HG03045 (cell line): ENCODE results near the gene UGT1A5.
"Not testable (repeated sequence)": the region's sequence is repeated elsewhere in the genome, so short reads cannot be mapped to it uniquely, and the experiment has no call there.

ENCODE experiments used
- ATAC-seq: cut with Tn5 transposase; IDR thresholded peaks from one replicate; pipeline ENCODE4 v1.9.1; 2021; ENCODE audit warnings: mild to moderate bottlenecking, moderate library complexity; ENCODE audit not compliant: unreplicated experiment

The UGT1A5 gene

GRCh38 chr2:233745073-233745755 lies 32.5 kb downstream of the UGT1A5 start:
- no peak for ATAC-seq

DNA sequence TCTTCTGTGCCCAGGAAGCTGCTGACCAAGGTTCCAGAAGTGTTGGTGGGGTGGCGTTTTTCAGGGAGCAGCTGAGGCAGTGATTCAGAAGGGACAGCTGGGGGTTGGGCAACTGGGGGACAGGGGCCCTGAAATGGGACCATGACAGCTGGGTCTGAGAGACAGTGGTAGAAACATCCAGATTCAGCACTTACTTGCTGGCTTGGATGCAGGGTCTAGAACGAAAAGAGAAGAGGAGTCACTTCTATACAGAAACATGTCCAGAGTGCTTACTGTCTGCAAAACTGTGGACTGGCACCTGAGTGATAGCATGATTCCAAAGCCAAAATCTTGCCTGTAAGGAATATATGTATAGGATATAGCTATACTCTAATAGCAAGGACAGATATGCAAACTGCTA lies 33.1 kb downstream of the UGT1A5 start:
- not testable (repeated sequence) for ATAC-seq

GRCh38 chr2:233746475-233747282 lies 34.0 kb downstream of the UGT1A5 start:
- ATAC-seq = no peak

DNA sequence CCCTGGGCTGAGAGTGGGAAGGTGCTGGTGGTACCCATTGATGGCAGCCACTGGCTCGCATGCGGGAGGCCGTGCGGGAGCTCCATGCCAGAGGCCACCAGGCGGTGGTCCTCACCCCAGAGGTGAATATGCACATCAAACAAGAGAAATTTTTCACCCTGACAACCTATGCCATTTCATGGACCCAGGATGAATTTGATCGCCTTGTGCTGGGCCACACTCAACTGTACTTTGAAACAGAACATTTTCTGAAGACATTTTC lies 34.5 kb downstream of the UGT1A5 start:
- no peak for ATAC-seq

- not testable (repeated sequence) for ATAC-seq
Observed at GRCh38 chr2:233750689-233751088, 38.0 kb downstream of the UGT1A5 start.

GRCh38 chr2:233751212-233752009 lies 38.7 kb downstream of the UGT1A5 start:
- not testable (repeated sequence) for ATAC-seq

GRCh38 chr2:233754872-233755611 lies 42.3 kb downstream of the UGT1A5 start:
- no peak for ATAC-seq

DNA sequence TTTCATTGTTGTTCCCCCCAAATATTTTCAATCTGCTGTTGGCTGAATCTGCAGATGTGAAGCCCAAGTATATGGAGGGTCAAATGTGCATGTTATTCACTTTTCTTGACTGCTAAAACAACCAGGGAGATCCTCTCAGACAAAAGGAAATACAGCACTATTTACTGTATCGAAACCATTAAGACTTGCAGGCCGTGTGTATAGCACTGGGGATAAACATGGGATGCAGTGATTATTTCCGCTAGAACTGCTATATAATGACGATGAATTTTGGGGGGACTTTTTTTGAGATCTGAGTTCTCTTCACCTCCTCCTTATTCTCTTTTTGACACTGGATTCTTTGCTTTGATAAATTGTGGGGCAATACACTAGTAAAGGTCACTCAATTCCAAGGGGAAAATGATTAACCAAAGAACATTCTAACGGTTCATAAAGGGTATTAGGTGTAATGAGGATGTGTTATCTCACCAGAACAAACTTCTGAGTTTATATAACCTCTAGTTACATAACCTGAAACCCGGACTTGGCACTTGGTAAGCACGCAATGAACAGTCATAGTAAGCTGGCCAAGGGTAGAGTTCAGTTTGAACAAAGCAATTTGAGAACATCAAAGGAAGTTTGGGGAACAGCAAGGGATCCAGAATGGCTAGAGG lies 43.8 kb downstream of the UGT1A5 start:
- no peak for ATAC-seq

DNA sequence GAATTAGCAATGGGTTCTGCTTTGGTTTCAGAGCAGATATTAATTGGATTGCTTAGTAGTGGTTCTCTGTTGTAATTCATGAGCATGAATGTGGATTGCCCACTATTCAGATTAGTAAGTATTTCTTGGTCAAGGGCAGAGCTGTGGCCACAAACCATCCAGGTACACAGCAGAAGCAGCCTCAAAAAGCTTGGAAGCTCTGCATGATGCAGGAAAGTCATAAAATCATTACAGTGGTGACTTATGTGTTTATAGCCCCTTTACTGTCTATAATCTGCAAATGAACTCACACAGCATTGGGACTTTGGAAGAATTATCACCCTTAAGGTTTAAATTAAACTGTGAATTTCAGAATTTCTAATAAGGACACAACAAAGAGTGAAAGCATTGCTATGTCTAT lies 45.4 kb downstream of the UGT1A5 start:
- no peak for ATAC-seq

DNA sequence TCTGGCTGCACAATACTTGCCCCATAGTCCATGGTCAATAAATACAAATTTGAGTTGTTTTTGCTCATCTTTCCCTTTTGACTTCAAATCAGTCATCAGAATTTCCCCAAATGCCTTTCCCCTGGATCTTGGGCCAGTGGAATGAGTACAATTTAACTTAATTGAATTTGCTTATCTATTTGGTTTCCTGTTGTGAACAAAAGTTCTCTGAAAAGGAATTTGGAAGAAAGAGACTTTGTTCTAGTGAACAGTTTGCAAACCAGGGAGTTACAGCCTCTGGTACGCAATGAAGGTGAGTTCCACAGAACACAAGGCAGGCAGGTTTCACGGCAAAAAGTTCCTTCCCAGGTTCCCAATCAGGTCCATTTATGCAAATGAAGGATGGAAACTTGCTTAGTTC lies 46.1 kb downstream of the UGT1A5 start:
- no peak for ATAC-seq

DNA sequence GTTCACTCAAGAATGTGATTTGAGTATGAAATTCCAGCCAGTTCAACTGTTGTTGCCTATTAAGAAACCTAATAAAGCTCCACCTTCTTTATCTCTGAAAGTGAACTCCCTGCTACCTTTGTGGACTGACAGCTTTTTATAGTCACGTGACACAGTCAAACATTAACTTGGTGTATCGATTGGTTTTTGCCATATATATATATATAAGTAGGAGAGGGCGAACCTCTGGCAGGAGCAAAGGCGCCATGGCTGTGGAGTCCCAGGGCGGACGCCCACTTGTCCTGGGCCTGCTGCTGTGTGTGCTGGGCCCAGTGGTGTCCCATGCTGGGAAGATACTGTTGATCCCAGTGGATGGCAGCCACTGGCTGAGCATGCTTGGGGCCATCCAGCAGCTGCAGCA lies 47.3 kb downstream of the UGT1A5 start, which contains the start of gene UGT1A1:
TSS of gene UGT1A1 (plus strand) at position 228 of the 400 bp plus-strand sequence. CDS start at position 246, 18 bp downstream.
- no peak for ATAC-seq

DNA sequence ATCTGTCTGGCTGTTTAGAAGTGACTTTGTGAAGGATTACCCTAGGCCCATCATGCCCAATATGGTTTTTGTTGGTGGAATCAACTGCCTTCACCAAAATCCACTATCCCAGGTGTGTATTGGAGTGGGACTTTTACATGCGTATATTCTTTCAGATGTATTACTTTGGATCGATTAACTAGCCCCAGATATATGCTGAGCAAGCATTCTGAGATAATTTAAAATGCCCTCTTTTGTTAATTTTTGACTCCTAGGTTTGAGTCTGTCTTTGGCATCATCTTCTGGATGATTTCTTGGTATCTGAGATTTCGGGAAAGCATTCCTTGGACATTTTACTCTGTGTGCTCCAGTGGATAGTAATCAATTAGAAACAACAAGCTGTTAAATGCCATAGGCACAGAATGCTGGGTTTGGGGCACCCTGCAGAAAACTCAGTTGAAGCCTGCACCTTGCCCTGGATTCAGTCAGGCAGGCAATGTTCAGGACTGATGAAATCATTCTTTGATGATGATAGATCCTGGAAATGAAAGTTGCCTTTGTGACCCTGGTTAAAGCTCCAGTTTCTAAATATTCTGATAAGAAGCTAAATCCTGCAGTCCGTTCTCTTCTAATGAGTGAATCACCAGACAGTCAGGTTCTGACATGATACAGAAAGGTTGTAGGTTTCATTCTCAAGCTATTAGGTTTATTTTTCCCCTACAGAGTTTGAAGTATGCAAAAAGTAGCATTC lies 48.5 kb downstream of the UGT1A5 start:
- ATAC-seq = no peak

- no peak for ATAC-seq
Observed at GRCh38 chr2:233764264-233764663, 51.6 kb downstream of the UGT1A5 start.

DNA sequence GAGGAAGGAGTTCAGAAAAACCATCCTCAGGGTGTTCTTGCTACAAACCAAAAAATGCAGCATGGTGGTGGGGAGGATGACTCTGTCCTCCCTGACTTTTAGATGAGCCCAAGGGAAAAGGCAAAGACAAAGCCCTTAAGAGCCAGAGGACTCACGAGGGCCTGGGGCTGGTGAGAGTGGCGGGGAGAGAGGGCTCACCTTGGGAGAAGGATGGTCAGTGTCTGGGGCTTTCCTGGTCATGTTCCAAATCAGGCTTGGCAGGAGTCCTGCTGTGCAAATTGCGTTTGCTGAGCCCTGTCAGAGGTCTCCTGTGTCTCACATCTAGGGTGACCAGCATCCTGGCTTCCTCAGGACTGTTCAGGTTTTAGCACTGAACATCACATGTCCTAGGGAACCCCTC lies 52.1 kb downstream of the UGT1A5 start:
- no peak for ATAC-seq

DNA sequence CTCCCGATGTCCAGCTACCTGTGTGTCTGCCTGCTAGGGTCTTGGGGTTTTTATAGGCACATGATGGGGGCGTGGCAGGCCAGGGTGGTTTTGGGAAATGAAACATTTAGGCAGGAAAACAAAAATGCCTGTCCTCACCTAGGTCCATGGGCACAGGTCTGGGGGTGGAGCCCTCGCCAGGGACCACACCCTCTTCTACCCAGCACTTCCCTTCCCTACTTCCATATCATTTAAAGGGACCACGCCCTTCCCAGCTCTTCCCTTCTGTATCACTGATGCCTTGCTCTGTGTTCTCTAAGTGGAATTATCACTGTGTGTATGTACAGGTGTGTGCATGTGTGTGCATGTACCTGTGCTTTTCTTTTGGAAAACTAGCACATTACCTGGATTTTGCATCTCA lies 53.7 kb downstream of the UGT1A5 start:
- no peak for ATAC-seq

DNA sequence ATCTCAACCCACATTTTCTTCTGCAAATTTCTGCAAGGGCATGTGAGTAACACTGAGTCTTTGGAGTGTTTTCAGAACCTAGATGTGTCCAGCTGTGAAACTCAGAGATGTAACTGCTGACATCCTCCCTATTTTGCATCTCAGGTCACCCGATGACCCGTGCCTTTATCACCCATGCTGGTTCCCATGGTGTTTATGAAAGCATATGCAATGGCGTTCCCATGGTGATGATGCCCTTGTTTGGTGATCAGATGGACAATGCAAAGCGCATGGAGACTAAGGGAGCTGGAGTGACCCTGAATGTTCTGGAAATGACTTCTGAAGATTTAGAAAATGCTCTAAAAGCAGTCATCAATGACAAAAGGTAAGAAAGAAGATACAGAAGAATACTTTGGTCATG lies 55.4 kb downstream of the UGT1A5 start:
- no peak for ATAC-seq

GRCh38 chr2:233769260-233769659 lies 56.6 kb downstream of the UGT1A5 start:
- no peak for ATAC-seq

- no peak for ATAC-seq
Observed at GRCh38 chr2:233772153-233772552, 59.4 kb downstream of the UGT1A5 start.

DNA sequence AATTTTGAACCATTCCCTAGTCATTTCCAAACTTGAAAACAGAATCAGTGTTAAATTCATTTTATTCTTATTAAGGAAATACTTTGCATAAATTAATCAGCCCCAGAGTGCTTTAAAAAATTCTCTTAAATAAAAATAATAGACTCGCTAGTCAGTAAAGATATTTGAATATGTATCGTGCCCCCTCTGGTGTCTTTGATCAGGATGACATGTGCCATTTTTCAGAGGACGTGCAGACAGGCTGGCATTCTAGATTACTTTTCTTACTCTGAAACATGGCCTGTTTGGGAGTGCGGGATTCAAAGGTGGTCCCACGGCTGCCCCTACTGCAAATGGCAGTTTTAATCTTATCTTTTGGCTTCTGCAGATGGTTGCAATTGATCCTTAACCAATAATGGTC lies 59.9 kb downstream of the UGT1A5 start:
- no peak for ATAC-seq

DNA sequence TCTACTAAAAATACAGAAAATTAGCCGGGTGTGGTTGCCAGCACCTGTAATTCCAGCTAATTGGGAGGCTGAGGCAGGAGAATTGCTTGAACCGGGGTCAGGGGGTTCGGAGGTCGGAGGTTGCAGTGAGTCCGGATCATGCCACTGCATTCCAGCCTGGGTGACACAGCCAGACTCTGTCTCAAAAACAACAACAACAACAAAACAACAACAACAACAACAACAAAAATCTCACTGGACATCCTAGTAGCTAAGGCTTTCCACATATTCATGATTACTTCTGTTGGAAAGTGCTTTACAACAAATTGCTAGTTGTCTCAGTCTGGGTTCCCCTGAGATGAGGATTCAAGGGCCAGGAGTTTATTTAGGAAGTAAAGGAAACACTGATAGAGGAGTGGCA lies 61.1 kb downstream of the UGT1A5 start:
- no peak for ATAC-seq
